NCI-H187 (cell line): Measurements from ENCODE around the gene CYB5RL.
"Not testable (repeated sequence)": the region's sequence is repeated elsewhere in the genome, so short reads cannot be mapped to it uniquely, and the experiment has no call there.

Experiments
- DNase-seq, 2 experiments: peaks; one replicate each; lab custom pipeline; 2025; lab: John Stamatoyannopoulos, UW

Gene CYB5RL

GRCh38 chr1:54225986-54226559 lies 26.2 kb upstream of the CYB5RL start:
- no peak for DNase-seq

GRCh38 chr1:54225378-54225777 lies 25.5 kb upstream of the CYB5RL start:
- DNase-seq, result no peak

GRCh38 chr1:54224233-54224632 lies 24.4 kb upstream of the CYB5RL start:
- no peak for DNase-seq

- no peak for DNase-seq
Observed at GRCh38 chr1:54223441-54224202, 23.8 kb upstream of the CYB5RL start.

GRCh38 chr1:54222711-54223110 lies 22.9 kb upstream of the CYB5RL start:
- DNase-seq, result no peak

- DNase-seq, result no peak
Observed at GRCh38 chr1:54221867-54222484, 22.1 kb upstream of the CYB5RL start.

GRCh38 chr1:54221113-54221834 lies 21.4 kb upstream of the CYB5RL start:
- no peak for DNase-seq

- DNase-seq, result no peak
Observed at GRCh38 chr1:54220004-54220811, 20.4 kb upstream of the CYB5RL start.

GRCh38 chr1:54219688-54220003 lies 19.8 kb upstream of the CYB5RL start:
- no peak for DNase-seq

GRCh38 chr1:54218883-54219687 lies 19.3 kb upstream of the CYB5RL start:
- DNase-seq, result no peak

- no peak for DNase-seq
Observed at GRCh38 chr1:54215523-54215922, 15.7 kb upstream of the CYB5RL start.

GRCh38 chr1:54212872-54213271 lies 13.0 kb upstream of the CYB5RL start:
- no peak for DNase-seq

GRCh38 chr1:54207896-54208295 lies 8.1 kb upstream of the CYB5RL start:
- DNase-seq, result not testable (repeated sequence)

GRCh38 chr1:54207287-54207686 lies 7.5 kb upstream of the CYB5RL start:
- no peak for DNase-seq

GRCh38 chr1:54204199-54204598 lies 4.4 kb upstream of the CYB5RL start:
- DNase-seq, result no peak

GRCh38 chr1:54200519-54200997 lies 728 bp upstream of the CYB5RL start:
- no peak for DNase-seq

- DNase-seq, result no peak
Observed at GRCh38 chr1:54199151-54199764, 572 bp downstream of the CYB5RL start.

GRCh38 chr1:54193453-54193852 lies 6.4 kb downstream of the CYB5RL start:
- DNase-seq, result no peak

- DNase-seq, result no peak
Observed at GRCh38 chr1:54191525-54191924, 8.3 kb downstream of the CYB5RL start.

- DNase-seq, result no peak
Observed at GRCh38 chr1:54190526-54190925, 9.3 kb downstream of the CYB5RL start.

GRCh38 chr1:54188291-54188690 lies 11.5 kb downstream of the CYB5RL start:
- DNase-seq, result no peak
